Measurements from ENCODE around the gene TBRG1. TPM values are rescaled to one million over a fixed set of nuclear protein-coding genes. Genes with fewer than 3 reads are reported as not detected.

TBRG1 gene
- polyA plus RNA-seq, 1 donor (not counting 4 experiments of a cell fraction or from before 2014, with no cell fraction given) = 40.2 TPM

DNA sequence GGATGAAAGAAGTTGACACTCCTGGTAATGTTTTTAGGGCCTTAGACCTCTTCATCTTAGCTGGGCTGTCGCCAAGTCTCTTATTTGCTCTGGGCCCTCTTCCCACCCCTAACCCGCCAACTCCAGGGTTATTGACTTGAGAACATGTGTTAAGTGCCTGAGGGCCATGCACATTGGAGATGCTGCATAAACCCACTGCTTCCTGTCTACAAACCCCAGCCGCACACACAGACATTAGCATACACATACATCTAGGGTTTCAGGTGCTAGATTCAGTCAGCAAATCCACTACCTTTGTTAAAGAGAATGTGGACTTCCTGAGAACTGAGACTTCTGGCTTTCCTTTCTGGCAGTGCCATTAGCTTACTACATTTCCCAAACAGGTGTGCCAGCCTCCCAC, 10.6 kb upstream of the TBRG1 start:
- no peaks in the 10 kb centered on the region for H3K9me1 ChIP-seq (ENCODE audit: control insufficient read depth, extremely low read depth, insufficient read depth, low read length)
- H3K27me3 ChIP-seq (ENCODE audit: control insufficient read depth, extremely low read depth, insufficient read depth, low read length) = no peaks in the 10 kb centered on the region
- no peak overlapping the region for H3K4me2 ChIP-seq (ENCODE audit: control insufficient read depth, extremely low read depth, insufficient read depth, low read depth, low read length)
- no peaks in the 10 kb centered on the region for H4K20me1 ChIP-seq (ENCODE audit: control insufficient read depth, extremely low read depth, insufficient read depth, low read length)
- H3K4me1 ChIP-seq (ENCODE audit: control insufficient read depth, extremely low read depth, insufficient read depth, low read length) = no peaks in the 10 kb centered on the region
- no peak overlapping the region for H3K9ac ChIP-seq (ENCODE audit: control insufficient read depth, extremely low read depth, insufficient read depth, low read length)
- no peak overlapping the region for H2AFZ ChIP-seq (ENCODE audit: control insufficient read depth, low read length)
- no peak overlapping the region for H3K27ac ChIP-seq (ENCODE audit: control insufficient read depth, insufficient read depth, low read length)
- no peaks in the 10 kb centered on the region for H3K9me3 ChIP-seq (ENCODE audit: control insufficient read depth, low read depth, low read length)
- dilution Hi-C loops (cut with MboI; ENCODE audit: extremely low pct_ligation_motif_present, low sequenced_read_pairs) = no loop called here
- H3K79me2 ChIP-seq (ENCODE audit: control insufficient read depth, insufficient read depth, low read length) = no peaks in the 10 kb centered on the region
- DNase-seq (ENCODE audit: low read depth, low spot score) (no peak), FAIRE-seq (no peak)
- no peak overlapping the region for H3K4me3 ChIP-seq (ENCODE audit: control insufficient read depth in 2 of 3, extremely low read depth in 1 of 3, insufficient read depth in 2 of 3, low read depth in 1 of 3, low read length in 3 of 3)
- no peaks in the 10 kb centered on the region for H3K36me3 ChIP-seq (ENCODE audit: control insufficient read depth in 2 of 2, extremely low read depth in 1 of 2, insufficient read depth in 2 of 2, low read length in 2 of 2)
- no peak for TF ChIP-seq EZH2 (IDR thresholded peaks at IDR 0.05; ENCODE audit: low read length)
- TF ChIP-seq, protein P1, sequence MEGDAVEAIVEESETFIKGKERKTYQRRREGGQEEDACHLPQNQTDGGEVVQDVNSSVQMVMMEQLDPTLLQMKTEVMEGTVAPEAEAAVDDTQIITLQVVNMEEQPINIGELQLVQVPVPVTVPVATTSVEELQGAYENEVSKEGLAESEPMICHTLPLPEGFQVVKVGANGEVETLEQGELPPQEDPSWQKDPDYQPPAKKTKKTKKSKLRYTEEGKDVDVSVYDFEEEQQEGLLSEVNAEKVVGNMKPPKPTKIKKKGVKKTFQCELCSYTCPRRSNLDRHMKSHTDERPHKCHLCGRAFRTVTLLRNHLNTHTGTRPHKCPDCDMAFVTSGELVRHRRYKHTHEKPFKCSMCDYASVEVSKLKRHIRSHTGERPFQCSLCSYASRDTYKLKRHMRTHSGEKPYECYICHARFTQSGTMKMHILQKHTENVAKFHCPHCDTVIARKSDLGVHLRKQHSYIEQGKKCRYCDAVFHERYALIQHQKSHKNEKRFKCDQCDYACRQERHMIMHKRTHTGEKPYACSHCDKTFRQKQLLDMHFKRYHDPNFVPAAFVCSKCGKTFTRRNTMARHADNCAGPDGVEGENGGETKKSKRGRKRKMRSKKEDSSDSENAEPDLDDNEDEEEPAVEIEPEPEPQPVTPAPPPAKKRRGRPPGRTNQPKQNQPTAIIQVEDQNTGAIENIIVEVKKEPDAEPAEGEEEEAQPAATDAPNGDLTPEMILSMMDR (optimal IDR thresholded peaks at IDR 0.05 in 1 of 3, IDR thresholded peaks at IDR 0.05 in 1 of 3, conservative IDR thresholded peaks at IDR 0.05 in 1 of 3; ENCODE audit: extremely low read depth in 1 of 3, insufficient read depth in 2 of 3, low read length in 3 of 3) = no peak

DNA sequence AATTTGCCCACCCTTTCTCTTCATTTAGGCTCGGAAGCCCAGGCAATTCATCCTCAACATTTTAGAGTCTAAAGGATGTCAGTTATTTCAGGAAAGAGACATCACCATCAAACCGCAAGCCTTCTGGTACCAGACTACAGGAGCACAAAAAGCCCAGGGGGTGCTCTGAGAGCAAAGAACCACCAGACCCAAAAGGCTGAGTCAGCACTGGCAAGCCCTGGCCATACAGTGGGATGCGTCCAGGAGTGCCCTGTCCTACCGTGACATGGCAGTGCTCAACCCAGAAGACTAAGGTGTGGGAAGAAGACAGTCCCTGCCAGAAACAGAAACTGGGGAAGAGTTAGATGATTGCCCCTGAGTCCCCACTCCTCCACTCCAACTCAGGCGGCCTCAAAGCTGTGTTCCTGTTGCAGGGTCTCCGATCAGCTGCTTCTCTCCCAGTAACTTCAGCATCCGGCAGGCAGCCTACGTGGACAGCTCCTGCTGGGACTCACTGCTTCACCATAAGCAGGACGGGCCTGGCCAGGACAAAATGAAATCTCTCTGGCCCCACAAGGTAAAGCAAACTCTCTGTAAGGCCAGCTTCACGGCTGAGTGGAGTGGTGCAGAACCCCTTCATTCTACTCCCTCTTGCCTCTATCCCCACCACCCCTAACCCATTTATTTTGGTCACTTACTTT, 10.0 kb upstream of the TBRG1 start:
- H4K20me1 ChIP-seq (ENCODE audit: control insufficient read depth, extremely low read depth, insufficient read depth, low read length) = no peaks in the 10 kb centered on the region
- H3K9me3 ChIP-seq (ENCODE audit: control insufficient read depth, low read depth, low read length) = no peaks in the 10 kb centered on the region
- no peak overlapping the region for H3K4me2 ChIP-seq (ENCODE audit: control insufficient read depth, extremely low read depth, insufficient read depth, low read depth, low read length)
- H3K4me1 ChIP-seq (ENCODE audit: control insufficient read depth, extremely low read depth, insufficient read depth, low read length) = no peaks in the 10 kb centered on the region
- dilution Hi-C loops (cut with MboI; ENCODE audit: extremely low pct_ligation_motif_present, low sequenced_read_pairs) = no loop called here
- no peak overlapping the region for H2AFZ ChIP-seq (ENCODE audit: control insufficient read depth, low read length)
- H3K9ac ChIP-seq (ENCODE audit: control insufficient read depth, extremely low read depth, insufficient read depth, low read length) = no peak overlapping the region
- no peak for FAIRE-seq
- no peaks in the 10 kb centered on the region for H3K79me2 ChIP-seq (ENCODE audit: control insufficient read depth, insufficient read depth, low read length)
- no peak for DNase-seq (ENCODE audit: low read depth, low spot score)
- no peaks in the 10 kb centered on the region for H3K36me3 ChIP-seq (ENCODE audit: control insufficient read depth in 2 of 2, extremely low read depth in 1 of 2, insufficient read depth in 2 of 2, low read length in 2 of 2)
- TF ChIP-seq EZH2 (IDR thresholded peaks at IDR 0.05; ENCODE audit: low read length) = no peak
- TF ChIP-seq, protein P1 (optimal IDR thresholded peaks at IDR 0.05 in 1 of 3, IDR thresholded peaks at IDR 0.05 in 1 of 3, conservative IDR thresholded peaks at IDR 0.05 in 1 of 3; ENCODE audit: extremely low read depth in 1 of 3, insufficient read depth in 2 of 3, low read length in 3 of 3) = no peak
- no peak overlapping the region for H3K4me3 ChIP-seq (ENCODE audit: control insufficient read depth in 2 of 3, extremely low read depth in 1 of 3, insufficient read depth in 2 of 3, low read depth in 1 of 3, low read length in 3 of 3)
- no peaks in the 10 kb centered on the region for H3K9me1 ChIP-seq (ENCODE audit: control insufficient read depth, extremely low read depth, insufficient read depth, low read length)
- H3K27ac ChIP-seq (ENCODE audit: control insufficient read depth, insufficient read depth, low read length) = no peak overlapping the region
- H3K27me3 ChIP-seq (ENCODE audit: control insufficient read depth, extremely low read depth, insufficient read depth, low read length) = no peaks in the 10 kb centered on the region

All from keratinocyte (primary cell).